SK-N-SH (cell line): ENCODE data around the gene SMARCD3. TPM values are rescaled to one million over a fixed set of nuclear protein-coding genes. Genes with fewer than 3 reads are reported as not detected.

Source experiments
- CTCF ChIA-PET: fragments of 300-600, 350-600 bp; formaldehyde crosslinking; extraction: SDS; loops from one replicate; lab custom pipeline; 2021; lab: Yijun Ruan, JAX
- POLR2A ChIA-PET: fragments of 350-600 bp; sonication (Branson Sonifier 250); formaldehyde crosslinking; extraction: SDS; loops from one replicate; lab custom pipeline; 2020; ENCODE audit warnings: antibody characterized with exemption, inconsistent platforms; lab: Yijun Ruan, JAX
- DNase-seq: peaks from one replicate; pipeline ENCODE4 v3.0.0; 2012
- H2AFZ ChIP-seq: fragments of 200-600 bp; sonication (generic); 2 replicates; pipeline ENCODE4 v1.8.1; 2016; ENCODE audit warnings: antibody characterized with exemption, mild to moderate bottlenecking, low read depth
- H3F3A ChIP-seq: fragments of 200-600 bp; sonication (generic); replicated peaks from 2 replicates; pipeline ENCODE3; 2016; ENCODE audit warnings: antibody characterized with exemption, mild to moderate bottlenecking; ENCODE audit not compliant: insufficient read depth
- H3K27ac ChIP-seq, 2 experiments: fragments of 200-500 bp in 1 of 2; fragments of 200-600 bp in 1 of 2; sonication (Bioruptor generic) in 1 of 2; sonication (generic), shearing (Covaris generic) in 1 of 2; 2 replicates each; pipeline versions ENCODE4 v1.5.1 to v1.6.1; 2014 to 2016; ENCODE audit warnings: low read depth in 2 of 2, inconsistent platforms in 1 of 2, low read length in 1 of 2, mild to moderate bottlenecking in 1 of 2, mixed read lengths in 1 of 2
- H3K27me3 ChIP-seq: fragments of 200-600 bp; sonication (generic), shearing (Covaris generic); 2 replicates; pipeline ENCODE4 v1.6.1; 2016; ENCODE audit warnings: mixed run types; ENCODE audit not compliant: insufficient read depth
- H3K36me3 ChIP-seq, 2 experiments: fragments of 200-500 bp in 1 of 2; fragments of 200-600 bp in 1 of 2; sonication (Bioruptor generic) in 1 of 2; sonication (generic) in 1 of 2; replicated peaks in 1 of 2; 2 replicates each; pipeline versions ENCODE3 to v1.5.1; 2014 to 2016; ENCODE audit warnings: low read length in 1 of 2, mild to moderate bottlenecking in 1 of 2; ENCODE audit not compliant: insufficient read depth in 2 of 2, control insufficient read depth in 1 of 2
- H3K4me1 ChIP-seq, 2 experiments: fragments of 200-500 bp in 1 of 2; fragments of 200-600 bp in 1 of 2; sonication (Bioruptor generic) in 1 of 2; sonication (generic), shearing (Covaris generic) in 1 of 2; 2 replicates each; pipeline versions ENCODE4 v1.5.1 to v1.6.1; 2014 to 2016; ENCODE audit warnings: low read depth in 1 of 2, low read length in 1 of 2, mixed run types in 1 of 2; ENCODE audit not compliant: insufficient read depth in 2 of 2, control insufficient read depth in 1 of 2
- H3K4me2 ChIP-seq: fragments of 200-600 bp; sonication (generic), shearing (Covaris generic); 2 replicates; pipeline ENCODE4 v1.6.1; 2017; ENCODE audit warnings: mixed run types
- H3K4me3 ChIP-seq, 2 experiments: fragments of 200-500 bp in 1 of 2; fragments of 200-600 bp in 1 of 2; sonication (Bioruptor generic) in 1 of 2; sonication (generic), shearing (Covaris generic) in 1 of 2; 2 replicates each; pipeline versions ENCODE4 v1.5.1 to v1.8.1; 2014 to 2016; ENCODE audit warnings: low read depth in 2 of 2, inconsistent platforms in 1 of 2, low read length in 1 of 2, mild to moderate bottlenecking in 1 of 2, mixed read lengths in 1 of 2, moderate library complexity in 1 of 2
- H3K79me2 ChIP-seq: fragments of 200-600 bp; sonication (generic); 2 replicates; pipeline ENCODE4 v1.8.1; 2017; ENCODE audit warnings: mild to moderate bottlenecking; ENCODE audit not compliant: insufficient read depth
- H3K9ac ChIP-seq: fragments of 200-600 bp; sonication (generic); 2 replicates; pipeline ENCODE4 v1.6.1; 2017; ENCODE audit warnings: mixed run types
- H3K9me2 ChIP-seq: fragments of 200-600 bp; sonication (generic); 2 replicates; pipeline ENCODE4 v1.6.1; 2017; ENCODE audit warnings: mixed run types
- H3K9me3 ChIP-seq: fragments of 200-600 bp; sonication (generic); 2 replicates; pipeline ENCODE4 v1.6.1; 2017; ENCODE audit warnings: mixed run types, mild to moderate bottlenecking, moderate library complexity
- H4K20me1 ChIP-seq: fragments of 200-600 bp; sonication (generic); 2 replicates; pipeline ENCODE4 v1.6.1; 2017; ENCODE audit warnings: mild to moderate bottlenecking, mixed run types; ENCODE audit not compliant: insufficient read depth
- ELF1 ChIP-seq: IDR thresholded peaks from 2 replicates; pipeline ENCODE4 v1.4.0; 2012
- EZH2phosphoT487 ChIP-seq: fragments of 200-600 bp; sonication (generic); IDR thresholded peaks from 2 replicates; pipeline ENCODE4 v1.6.1; 2017; ENCODE audit warnings: low read depth, mixed run types, mild to moderate bottlenecking, antibody characterized with exemption, moderate library complexity, borderline replicate concordance
- GABPA ChIP-seq: IDR thresholded peaks from 2 replicates; pipeline ENCODE4 v1.4.0; 2012; ENCODE audit warnings: low read depth, mild to moderate bottlenecking
- GATA2 ChIP-seq: sonication (generic); formaldehyde crosslinking; IDR thresholded peaks from 2 replicates; pipeline ENCODE4 v1.5.0; 2020; ENCODE audit warnings: mild to moderate bottlenecking, missing genetic modification reagents
- IRF3 ChIP-seq: fragments of 150-350 bp; IDR thresholded peaks from 2 replicates; pipeline ENCODE4 v1.6.1; 2016; ENCODE audit warnings: mild to moderate bottlenecking, low read depth, low read length
- JUND ChIP-seq: IDR thresholded peaks from 2 replicates; pipeline ENCODE4 v1.4.0; 2012
- MXI1 ChIP-seq: IDR thresholded peaks from 2 replicates; pipeline ENCODE4 v1.6.1; 2012; ENCODE audit warnings: mild to moderate bottlenecking, low read depth, low read length, improper control_type of control experiment
- NRF1 ChIP-seq: IDR thresholded peaks from 2 replicates; pipeline ENCODE4 v1.6.1; 2012; ENCODE audit warnings: low read depth, mild to moderate bottlenecking, low read length
- POLR2AphosphoS5 ChIP-seq: IDR thresholded peaks from 2 replicates; pipeline ENCODE4 v1.6.1; 2012; ENCODE audit warnings: low read depth, low read length
- RCOR1 ChIP-seq: fragments of 150-350 bp; IDR thresholded peaks from 2 replicates; pipeline ENCODE4 v1.6.1; 2017; ENCODE audit warnings: antibody characterized with exemption, low read length
- REST ChIP-seq: IDR thresholded peaks from 2 replicates; pipeline ENCODE4 v1.6.1; 2012; ENCODE audit warnings: mild to moderate bottlenecking, low read depth, low read length, moderate library complexity
- RFX5 ChIP-seq: IDR thresholded peaks from 2 replicates; pipeline ENCODE4 v1.6.1; 2012; ENCODE audit warnings: mild to moderate bottlenecking, improper control_type of control experiment, low read length
- TEAD4 ChIP-seq: IDR thresholded peaks from 2 replicates; pipeline ENCODE4 v1.4.0; 2012; ENCODE audit warnings: mild to moderate bottlenecking, borderline replicate concordance; ENCODE audit not compliant: insufficient read depth
- USF1 ChIP-seq: IDR thresholded peaks from 2 replicates; pipeline ENCODE4 v1.4.0; 2012; ENCODE audit warnings: low read depth, borderline replicate concordance
- YY1 ChIP-seq: IDR thresholded peaks from 2 replicates; pipeline ENCODE4 v1.4.0; 2012; ENCODE audit warnings: low read depth, mild to moderate bottlenecking
- WGBS: methylation state at CpG from one replicate; pipeline ENCODE4 v1.1.6; 2017; ENCODE audit warnings: low lambda C conversion rate; 5-methylcytosine and 5-hydroxymethylcytosine counted together
- polyA plus RNA-seq, 3 experiments: library from polyadenylated mRNA; depleted of rRNA; stranded (reverse); fragments of >200 nt; gene quantifications; 2 replicates each; pipeline ENCODE4 v1.2.3, GENCODE V29; 2012
- TF ChIP-seq, protein P1 (sequence below): IDR thresholded peaks from 2 replicates; pipeline ENCODE4; 2012

SMARCD3 gene
- polyA plus RNA-seq, 1 of the 3 experiments (the other 2 are of a cell fraction) = 62.8 TPM

DNA sequence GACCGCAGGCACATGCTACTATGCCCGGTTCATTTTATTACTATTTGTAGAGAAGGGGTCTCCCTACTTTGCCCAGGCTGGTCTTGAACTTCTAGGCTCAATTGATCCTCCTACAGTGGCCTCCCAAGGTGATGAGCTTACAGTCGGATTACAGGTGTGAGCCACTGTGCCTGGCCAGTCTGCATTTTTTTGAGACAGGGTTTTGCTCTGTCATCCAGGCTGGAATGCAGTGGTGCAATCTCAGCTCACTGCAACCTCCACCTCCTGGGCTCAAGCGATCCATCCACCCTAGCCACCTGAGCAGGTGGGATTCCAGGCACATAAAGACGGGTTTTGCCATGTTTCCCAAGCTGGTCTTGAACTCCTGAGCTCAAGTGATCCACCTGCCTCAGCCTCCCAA lies 35.9 kb downstream of the SMARCD3 start:
- POLR2A ChIA-PET = interaction anchor here (0.9 to 1.1 kb wide), 2 partner anchors 11 to 31 kb away, joined by 3 read pairs; no protein-coding TSS in a partner anchor
- Histone ChIP-seq H2AFZ (no peak overlapping the region), H3K79me2 (no peaks in the 10 kb centered on the region), H3K9me2 (no peaks in the 10 kb centered on the region), H3K36me3 (peaks cover 33 to 46% of the 10 kb centered on the region in 2 experiments), H3K9ac (no peak overlapping the region), H3K27me3 (0 out of 2 replicates have a peak, but pooled peaks cover under 1% of the 10 kb centered on the region), H3K27ac (no peak overlapping the region), H3K4me1 (no peaks in the 10 kb centered on the region), H3K4me2 (no peak overlapping the region), H3K4me3 (no peak overlapping the region), H3K9me3 (no peaks in the 10 kb centered on the region), H4K20me1 (0 out of 2 replicates have a peak, but pooled peaks cover 9% of the 10 kb centered on the region), H3F3A (no peaks in the 10 kb centered on the region)
- TF ChIP-seq NRF1 (no peak), RFX5 (no peak), GABPA (no peak), GATA2 (no peak), IRF3 (no peak), JUND (no peak), ELF1 (no peak), TEAD4 (no peak), EZH2phosphoT487 (no peak), REST (no peak), POLR2AphosphoS5 (no peak), MXI1 (no peak), USF1 (no peak), YY1 (no peak), RCOR1 (no peak)
- TF ChIP-seq, protein P1, sequence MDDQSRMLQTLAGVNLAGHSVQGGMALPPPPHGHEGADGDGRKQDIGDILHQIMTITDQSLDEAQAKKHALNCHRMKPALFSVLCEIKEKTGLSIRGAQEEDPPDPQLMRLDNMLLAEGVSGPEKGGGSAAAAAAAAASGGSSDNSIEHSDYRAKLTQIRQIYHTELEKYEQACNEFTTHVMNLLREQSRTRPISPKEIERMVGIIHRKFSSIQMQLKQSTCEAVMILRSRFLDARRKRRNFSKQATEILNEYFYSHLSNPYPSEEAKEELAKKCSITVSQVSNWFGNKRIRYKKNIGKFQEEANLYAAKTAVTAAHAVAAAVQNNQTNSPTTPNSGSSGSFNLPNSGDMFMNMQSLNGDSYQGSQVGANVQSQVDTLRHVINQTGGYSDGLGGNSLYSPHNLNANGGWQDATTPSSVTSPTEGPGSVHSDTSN = no peak
- CTCF ChIA-PET = interaction anchor here (0.7 to 2.6 kb wide), 6 partner anchors 11 to 92 kb away, joined by 3 to 11 read pairs (median 6); partner anchors contain the start of genes ABCF2 and ASB10
- 91% methylated on average over 5 of the region's 5 CpGs for WGBS
- no peak for DNase-seq
